Right lobe of liver (tissue), 6 donors: ENCODE data around the gene SEMA6B. TPM values are rescaled to one million over a fixed set of nuclear protein-coding genes. Genes with fewer than 3 reads are reported as not detected.
A peak's percentile ranks its signal among the peaks of the same experiment; 100 is the strongest.

Source experiments
- ATAC-seq, 4 donors: fragments of 200-7000 bp; cut with Tn5 transposase; one replicate each; pipeline ENCODE4 v1.9.1; 2020; ENCODE audit warnings: mild to moderate bottlenecking in 4 of 4, moderate library complexity in 4 of 4
- DNase-seq, 3 donors: peaks; one replicate each; pipeline ENCODE4 v3.0.0-alpha.2; 2020
- H3K27ac ChIP-seq, 3 donors: fragments of 200-600 bp; one replicate each; pipeline ENCODE4 v1.8.0; 2022
- H3K27me3 ChIP-seq, 2 donors: fragments of 200-600 bp; one replicate each; pipeline ENCODE4 v1.8.0; 2022
- H3K36me3 ChIP-seq, 4 donors: fragments of 200-600 bp; sonication (generic) in 1 of 4; one replicate each; pipeline versions ENCODE4 v1.5.1 to v1.8.0; 2017 to 2022; ENCODE audit warnings: control low read depth in 1 of 4
- H3K4me1 ChIP-seq, 4 donors: fragments of 200-600 bp; sonication (generic) in 1 of 4; one replicate each; pipeline versions ENCODE4 v1.5.1 to v1.8.0; 2017 to 2022; ENCODE audit warnings: control low read depth in 1 of 4
- H3K4me3 ChIP-seq, 3 donors: fragments of 200-600 bp; one replicate each; pipeline ENCODE4 v1.8.0; 2022
- H3K9me3 ChIP-seq, 4 donors: fragments of 200-600 bp; sonication (generic) in 1 of 4; one replicate each; pipeline versions ENCODE4 v1.5.1 to v1.8.0; 2017 to 2022; ENCODE audit warnings: control low read depth in 1 of 4
- CTCF ChIP-seq, 4 donors: fragments of 200-600 bp in 3 of 4; fragments of 450-650 bp in 1 of 4; IDR thresholded peaks; one replicate each; pipeline versions ENCODE4 v1.5.1 to v1.8.0; 2016 to 2022; ENCODE audit warnings: antibody characterized with exemption in 4 of 4, mild to moderate bottlenecking in 2 of 4
- POLR2A ChIP-seq: fragments of 450-650 bp; IDR thresholded peaks from one replicate; pipeline ENCODE4 v1.6.1; 2017; ENCODE audit warnings: antibody characterized with exemption, mild to moderate bottlenecking
- WGBS: methylation state at CpG from one replicate; pipeline ENCODE4 v1.1.6; 2018; ENCODE audit warnings: low coverage, low lambda C conversion rate; ENCODE audit not compliant: insufficient coverage; ENCODE audit errors: missing lambda C conversion rate; 5-methylcytosine and 5-hydroxymethylcytosine counted together
- intact Hi-C, 2 donors: fragments of 100-400 bp; cut with DNase I; formaldehyde crosslinking; loops; one replicate each; pipeline versions ENCODE4 v1.11.2 to v1.14.1; 2022
- total RNA-seq, 6 experiments: library from RNA; depleted of rRNA in 2 of 6; stranded (reverse); fragments of >200 nt in 2 of 6; fragmentation: NEBNext Ultra II Directional in 3 of 6; extraction: Animal tissue kit (Norgen Biotek cat#: 25700) in 3 of 6; gene quantifications; one replicate each; pipeline versions ENCODE4 v1.1.0 to v1.2.4, GENCODE V29; 2016 to 2023
- donor health status: DM: no; HTN: yes; CAD: no.
- donor health status: DM: no; HTN: no; CAD: no.
- donor health status: DM: no; HTN: no; CAD: no.
- donor health status: DM: no; HTN: yes; CAD: no.
- donor health status: DM: no; HTN: yes; CAD: no.

The SEMA6B gene
- total RNA-seq, 6 experiments from 2014 or later = 1.0 to 6.5 (median 2.3) TPM

DNA sequence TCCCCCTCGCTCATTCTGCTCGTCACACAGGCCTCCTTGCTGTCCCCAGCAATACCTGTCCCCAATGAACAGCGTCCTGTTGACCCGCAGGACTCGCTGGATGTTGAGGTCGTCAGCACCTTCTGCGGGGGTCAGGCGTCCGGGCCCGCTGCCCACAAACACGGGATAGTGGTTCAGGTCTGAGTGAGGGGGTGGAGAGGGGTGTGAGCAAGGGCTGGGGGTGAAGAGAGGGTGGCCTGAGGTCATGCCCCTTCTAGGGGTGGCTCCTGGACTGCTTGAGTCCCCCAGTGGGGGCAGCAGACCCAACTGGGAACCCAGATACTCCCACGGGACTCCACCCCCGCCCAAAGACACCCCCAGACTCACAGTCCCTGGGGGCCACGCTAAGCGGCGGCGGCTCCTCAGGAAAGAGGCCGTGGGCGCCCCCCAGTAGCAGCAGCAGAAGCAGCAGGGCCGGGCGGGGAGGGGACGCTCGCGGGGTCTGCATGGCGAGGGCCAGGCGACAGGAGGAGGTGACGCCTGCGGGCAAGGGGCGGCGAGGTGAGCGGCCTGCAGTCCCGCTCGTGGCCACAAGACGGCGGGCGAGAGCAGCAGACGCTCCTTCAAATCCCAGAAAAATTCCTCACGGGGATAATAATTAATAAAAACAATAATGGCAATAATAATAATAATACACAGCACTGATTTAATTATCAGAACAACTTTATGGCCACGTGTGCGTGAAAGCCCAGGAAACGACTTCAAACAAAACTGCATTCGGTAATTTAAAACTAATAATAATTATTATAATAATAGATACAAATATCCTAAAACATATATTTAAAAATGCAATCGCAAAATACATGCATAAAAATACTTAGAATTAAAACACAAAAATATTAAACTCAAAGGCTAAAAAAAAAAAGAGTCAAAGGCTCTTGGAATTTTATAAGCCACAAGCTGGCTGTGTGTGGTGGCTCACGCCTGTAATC, 1.2 kb downstream of the SEMA6B start:
- DNase-seq (no peak), ATAC-seq (peak; percentile 14 to 64 (median 43))
- Histone ChIP-seq H3K4me3 (peak overlapping the region in 2 of 3 donors; percentile 29 to 38), H3K36me3 (no peaks in the 10 kb centered on the region), H3K4me1 (no peaks in the 10 kb centered on the region), H3K27ac (peak overlapping the region in 1 of 3 donors; percentile 50), H3K9me3 (no peaks in the 10 kb centered on the region), H3K27me3 (no peaks in the 10 kb centered on the region)
- intact Hi-C loops = no loop called here
- peak; percentile 95 to 100 (median 100) for TF ChIP-seq CTCF (IDR thresholded peaks at IDR 0.05)
- TF ChIP-seq POLR2A = no peak
- 23% methylated on average over 30 of the region's 44 CpGs for WGBS

DNA sequence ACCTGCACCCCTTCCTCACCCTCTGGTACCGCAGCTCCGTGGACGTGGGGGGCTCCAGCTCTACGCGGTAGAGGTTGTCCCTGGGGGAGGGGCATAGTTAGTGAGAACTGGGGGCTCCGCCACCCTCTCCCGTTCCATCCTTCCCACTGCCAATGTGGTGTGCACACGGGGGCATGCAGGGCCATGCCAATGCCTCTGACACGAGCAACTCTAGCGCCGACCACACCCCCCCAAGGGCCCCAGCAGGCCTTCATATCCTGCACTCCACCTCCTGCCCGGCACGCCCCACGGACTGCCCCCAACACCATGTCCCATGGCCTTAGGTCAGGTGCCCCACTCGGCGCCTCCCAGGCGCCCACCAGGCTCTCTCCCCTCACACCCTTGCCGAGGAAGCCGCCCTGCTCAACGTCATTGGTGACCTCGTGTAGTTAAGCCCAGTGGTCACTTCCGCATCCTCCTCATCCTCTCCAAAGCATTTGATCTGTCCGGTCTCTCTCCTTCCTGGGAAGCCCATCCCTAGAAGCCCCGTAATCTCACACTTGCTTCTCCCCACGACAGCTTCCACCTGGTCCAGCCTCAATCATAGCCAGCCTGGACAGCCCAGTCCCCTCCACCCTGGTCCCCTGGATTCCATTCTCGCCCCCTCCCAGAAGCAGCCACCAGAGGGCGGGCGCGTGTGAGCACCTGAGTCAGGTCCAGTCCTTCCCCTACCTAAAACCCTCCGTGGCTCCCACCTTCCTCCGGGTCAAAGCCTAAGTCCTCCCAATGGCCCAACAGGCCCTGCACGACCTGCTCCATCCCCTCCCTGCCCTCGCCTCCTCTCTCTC, 2.1 kb downstream of the SEMA6B start:
- intact Hi-C loops = no loop called here
- H3K4me1 ChIP-seq = no peaks in the 10 kb centered on the region
- no peaks in the 10 kb centered on the region for H3K9me3 ChIP-seq
- DNase-seq = no peak
- peak; percentile 11 to 37 (median 18) for ATAC-seq
- no peaks in the 10 kb centered on the region for H3K36me3 ChIP-seq
- 57% methylated on average over 16 of the region's 33 CpGs for WGBS
- peak overlapping the region in 1 of 3 donors; percentile 38 for H3K27ac ChIP-seq
- H3K27me3 ChIP-seq = no peaks in the 10 kb centered on the region
- TF ChIP-seq POLR2A = no peak
- no peak for TF ChIP-seq CTCF (IDR thresholded peaks at IDR 0.05)
- peak overlapping the region in 1 of 3 donors; percentile 29 for H3K4me3 ChIP-seq

- no peak overlapping the region for H3K4me3 ChIP-seq
- ATAC-seq (peak; percentile 41 to 72 (median 60)), DNase-seq (peak in 1 of 3 donors; percentile 77)
- intact Hi-C loops = no loop called here
- no peaks in the 10 kb centered on the region for H3K27me3 ChIP-seq
- no peaks in the 10 kb centered on the region for H3K9me3 ChIP-seq
- no peak for TF ChIP-seq POLR2A
- no peak for TF ChIP-seq CTCF (IDR thresholded peaks at IDR 0.05)
- H3K27ac ChIP-seq = no peak overlapping the region
- WGBS = 86% methylated on average over 3 of the region's 25 CpGs
- H3K36me3 ChIP-seq = no peaks in the 10 kb centered on the region
- H3K4me1 ChIP-seq = no peaks in the 10 kb centered on the region
Observed at GRCh38 chr19:4556597-4557127, 2.8 kb downstream of the SEMA6B start.

DNA sequence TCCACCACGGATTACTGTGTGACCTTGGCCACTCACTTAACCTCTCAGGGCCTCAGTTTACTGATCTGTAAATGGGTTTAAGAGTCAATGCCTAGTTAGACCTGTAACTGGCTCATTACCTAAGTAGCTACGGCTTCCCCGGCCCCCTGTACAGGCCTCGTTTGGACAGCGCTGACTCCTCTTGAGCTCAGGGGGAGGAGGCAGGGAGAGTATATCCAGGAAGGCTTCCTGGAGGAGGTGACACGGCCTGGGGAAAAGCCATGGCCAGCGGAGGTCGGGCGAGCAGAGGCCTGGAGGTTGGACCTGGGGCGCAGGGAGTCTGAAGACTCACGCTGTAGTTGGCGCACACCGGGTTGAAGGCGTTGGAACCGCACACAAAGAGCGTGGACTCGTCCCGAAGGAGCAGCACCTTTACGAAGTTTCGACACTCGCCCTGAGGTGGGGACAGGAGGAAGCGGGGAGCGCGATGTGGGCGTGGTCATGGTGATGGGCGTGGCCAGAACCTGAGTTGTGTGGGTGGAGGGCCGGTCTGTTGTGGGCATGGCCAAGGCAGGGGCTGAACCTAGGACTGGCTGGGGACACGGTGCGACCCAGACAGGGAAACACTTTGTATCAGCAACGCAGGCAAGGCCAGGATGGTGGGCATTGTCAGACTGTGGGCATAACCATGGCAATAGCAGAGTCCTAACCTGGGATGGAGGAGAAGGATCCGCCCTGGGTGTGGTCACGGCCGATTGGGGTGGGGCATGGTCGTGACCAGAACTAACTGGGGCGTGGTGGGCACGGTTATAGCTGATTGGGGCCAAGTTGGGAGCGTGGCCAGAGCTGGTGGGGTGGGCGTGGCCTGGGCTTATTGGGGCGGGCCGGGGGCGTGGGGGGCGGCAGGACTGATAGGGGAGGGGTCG, 3.6 kb downstream of the SEMA6B start:
- no peaks in the 10 kb centered on the region for H3K27me3 ChIP-seq
- ATAC-seq (no peak), DNase-seq (no peak)
- no peaks in the 10 kb centered on the region for H3K4me1 ChIP-seq
- intact Hi-C loops = no loop called here
- TF ChIP-seq POLR2A (no peak), CTCF (IDR thresholded peaks at IDR 0.05) (no peak)
- no peak overlapping the region for H3K4me3 ChIP-seq
- H3K9me3 ChIP-seq = no peaks in the 10 kb centered on the region
- WGBS = 65% methylated on average over 24 of the region's 43 CpGs
- no peak overlapping the region for H3K27ac ChIP-seq
- H3K36me3 ChIP-seq = no peaks in the 10 kb centered on the region
